ENCODE measurements around the gene ZNF74. TPM values are rescaled to one million over a fixed set of nuclear protein-coding genes. Genes with fewer than 3 reads are reported as not detected.
"Not testable (repeated sequence)": the region's sequence is repeated elsewhere in the genome, so short reads cannot be mapped to it uniquely, and the experiment has no call there.

ZNF74 gene
- total RNA-seq, 4 donors from 2014 or later = 3.0 to 6.9 (median 4.9) TPM

DNA sequence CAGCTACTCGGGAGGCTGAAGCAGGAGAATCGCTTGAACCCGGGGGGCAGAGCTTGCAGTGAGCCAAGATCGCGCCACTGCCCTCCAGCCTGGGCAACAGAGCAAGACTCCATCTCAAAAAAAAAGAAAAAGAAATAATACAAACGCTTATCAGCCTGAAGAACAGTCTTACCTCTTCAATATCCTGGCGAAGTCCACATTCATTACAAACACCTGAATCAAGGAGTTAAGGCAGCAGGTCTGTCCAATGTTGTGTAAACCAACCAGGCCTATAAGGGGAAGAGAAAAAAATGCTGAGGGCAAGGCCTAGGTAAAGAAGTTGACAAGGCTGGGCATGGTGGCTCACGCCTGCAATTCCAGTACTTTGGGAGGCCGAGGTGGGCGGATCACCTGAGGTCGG lies 17.0 kb upstream of the ZNF74 start:
- in situ Hi-C loops (cut with MboI; ENCODE audit: low sequenced_read_pairs in 4 of 4); H3K4me3 ChIP-seq; intact Hi-C loops (cut with DNase I; ENCODE audit: low total_unique reads); H3K27ac ChIP-seq; H3K9me3 ChIP-seq; DNase-seq; H3K27me3 ChIP-seq; H3K4me1 ChIP-seq; ATAC-seq; H3K36me3 ChIP-seq: not testable (repeated sequence)

DNA sequence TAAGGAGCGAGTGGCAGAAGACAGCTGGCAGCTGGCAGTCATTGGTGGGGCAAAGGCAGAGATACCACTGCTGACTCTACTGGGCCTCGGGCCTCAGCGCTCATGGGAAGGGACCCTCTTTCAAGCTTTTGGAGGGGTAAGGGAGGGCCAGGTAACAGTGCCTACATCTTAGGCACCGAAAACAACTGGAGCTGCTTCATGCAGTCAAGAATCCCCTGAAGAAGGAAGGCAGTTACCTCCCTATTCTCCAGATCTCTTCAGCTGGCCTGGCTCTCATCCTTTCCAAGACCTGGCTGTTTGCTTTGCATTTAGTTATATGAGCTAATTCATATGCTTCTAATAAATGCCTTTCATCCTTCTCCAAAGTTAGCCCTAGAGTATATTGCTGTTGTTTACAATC lies 15.8 kb upstream of the ZNF74 start:
- H3K27me3 ChIP-seq = no peaks in the 10 kb centered on the region
- H3K9me3 ChIP-seq = no peaks in the 10 kb centered on the region
- H3K4me3 ChIP-seq = no peak overlapping the region
- ATAC-seq (no peak), DNase-seq (no peak)
- no peaks in the 10 kb centered on the region for H3K36me3 ChIP-seq
- in situ Hi-C loops (cut with MboI; ENCODE audit: low sequenced_read_pairs in 4 of 4) = no loop called here
- H3K4me1 ChIP-seq = no peaks in the 10 kb centered on the region
- TF ChIP-seq, protein P1, sequence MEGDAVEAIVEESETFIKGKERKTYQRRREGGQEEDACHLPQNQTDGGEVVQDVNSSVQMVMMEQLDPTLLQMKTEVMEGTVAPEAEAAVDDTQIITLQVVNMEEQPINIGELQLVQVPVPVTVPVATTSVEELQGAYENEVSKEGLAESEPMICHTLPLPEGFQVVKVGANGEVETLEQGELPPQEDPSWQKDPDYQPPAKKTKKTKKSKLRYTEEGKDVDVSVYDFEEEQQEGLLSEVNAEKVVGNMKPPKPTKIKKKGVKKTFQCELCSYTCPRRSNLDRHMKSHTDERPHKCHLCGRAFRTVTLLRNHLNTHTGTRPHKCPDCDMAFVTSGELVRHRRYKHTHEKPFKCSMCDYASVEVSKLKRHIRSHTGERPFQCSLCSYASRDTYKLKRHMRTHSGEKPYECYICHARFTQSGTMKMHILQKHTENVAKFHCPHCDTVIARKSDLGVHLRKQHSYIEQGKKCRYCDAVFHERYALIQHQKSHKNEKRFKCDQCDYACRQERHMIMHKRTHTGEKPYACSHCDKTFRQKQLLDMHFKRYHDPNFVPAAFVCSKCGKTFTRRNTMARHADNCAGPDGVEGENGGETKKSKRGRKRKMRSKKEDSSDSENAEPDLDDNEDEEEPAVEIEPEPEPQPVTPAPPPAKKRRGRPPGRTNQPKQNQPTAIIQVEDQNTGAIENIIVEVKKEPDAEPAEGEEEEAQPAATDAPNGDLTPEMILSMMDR (IDR thresholded peaks at IDR 0.05 in 4 of 5, conservative IDR thresholded peaks at IDR 0.05 in 1 of 5) = no peak
- no peak for TF ChIP-seq POLR2A (IDR thresholded peaks at IDR 0.05)
- intact Hi-C loops (cut with DNase I; ENCODE audit: low total_unique reads) = no loop called here
- H3K27ac ChIP-seq = no peak overlapping the region

DNA sequence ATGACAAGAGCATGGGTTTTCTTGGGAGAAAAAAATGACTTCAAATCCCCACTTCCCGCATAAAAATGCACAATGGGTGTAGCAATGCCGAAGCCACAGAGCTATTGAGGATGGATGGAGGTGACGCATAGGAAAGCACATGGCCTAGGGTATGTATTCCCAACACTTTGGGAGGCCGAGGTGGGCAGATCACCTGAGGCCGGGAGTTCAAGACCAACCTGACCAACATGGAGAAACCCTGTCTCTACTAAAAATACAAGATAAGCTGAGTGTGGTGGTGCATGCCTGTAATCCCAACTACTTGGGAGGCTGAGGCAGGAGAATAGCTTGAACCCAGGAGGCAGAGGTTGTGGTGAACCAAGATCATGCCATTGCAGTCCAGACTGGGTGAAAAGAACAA lies 15.3 kb upstream of the ZNF74 start:
- DNase-seq; in situ Hi-C loops (cut with MboI; ENCODE audit: low sequenced_read_pairs in 4 of 4); H3K9me3 ChIP-seq; H3K36me3 ChIP-seq; H3K4me3 ChIP-seq; ATAC-seq; H3K27me3 ChIP-seq; intact Hi-C loops (cut with DNase I; ENCODE audit: low total_unique reads); H3K27ac ChIP-seq; H3K4me1 ChIP-seq: not testable (repeated sequence)

DNA sequence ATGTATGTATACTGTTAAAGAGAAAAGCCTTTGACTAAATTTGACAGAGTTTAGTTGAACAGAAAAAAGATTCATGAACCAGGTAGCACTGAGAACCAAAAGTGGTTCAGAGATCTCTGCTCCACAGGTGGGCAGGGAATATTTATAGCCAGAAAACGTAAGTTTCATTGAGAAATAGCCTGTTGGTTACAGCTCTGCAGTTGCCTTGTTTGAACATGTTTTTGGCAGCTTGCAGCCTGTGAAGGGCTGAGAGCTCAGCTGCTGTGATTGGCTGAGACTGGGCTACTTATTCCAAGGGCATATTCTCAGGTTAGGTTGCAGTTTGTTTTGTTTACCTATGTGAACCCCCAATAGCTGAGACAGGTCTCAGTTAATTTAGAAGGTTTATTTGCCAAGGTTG lies 13.5 kb upstream of the ZNF74 start:
- DNase-seq (no peak), ATAC-seq (no peak)
- Histone ChIP-seq H3K9me3 (no peaks in the 10 kb centered on the region), H3K4me1 (no peaks in the 10 kb centered on the region), H3K36me3 (no peaks in the 10 kb centered on the region), H3K4me3 (no peak overlapping the region), H3K27ac (no peak overlapping the region), H3K27me3 (peaks cover 0 to 7% (median 3%) of the 10 kb centered on the region in 3 donors)
- intact Hi-C loops (cut with DNase I; ENCODE audit: low total_unique reads) (no loop called here), in situ Hi-C loops (cut with MboI; ENCODE audit: low sequenced_read_pairs in 4 of 4) (no loop called here)
- TF ChIP-seq, protein P1 (IDR thresholded peaks at IDR 0.05 in 4 of 5, conservative IDR thresholded peaks at IDR 0.05 in 1 of 5) = no peak
- TF ChIP-seq POLR2A (IDR thresholded peaks at IDR 0.05) = no peak

DNA sequence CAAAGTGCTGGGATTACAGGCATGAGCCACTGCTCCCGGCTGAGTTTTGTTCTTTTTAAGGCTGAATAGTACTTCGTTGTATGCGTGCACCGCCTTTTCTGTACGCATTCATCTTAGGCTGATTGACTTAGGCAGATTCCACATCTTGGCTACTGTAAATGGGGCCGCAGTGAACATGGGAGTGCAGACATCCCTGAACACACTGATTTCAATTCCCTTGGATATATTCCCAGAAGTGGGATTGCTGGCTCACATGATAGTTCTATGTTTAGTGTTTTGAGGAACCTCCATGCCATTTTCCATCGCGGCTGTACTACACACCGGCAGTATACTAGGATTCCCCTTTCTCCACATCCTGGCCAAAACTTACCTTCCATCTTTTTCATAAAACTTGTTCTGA lies 10.4 kb upstream of the ZNF74 start:
- H3K36me3 ChIP-seq = no peaks in the 10 kb centered on the region
- H3K9me3 ChIP-seq = no peaks in the 10 kb centered on the region
- in situ Hi-C loops (cut with MboI; ENCODE audit: low sequenced_read_pairs in 4 of 4) = no loop called here

DNA sequence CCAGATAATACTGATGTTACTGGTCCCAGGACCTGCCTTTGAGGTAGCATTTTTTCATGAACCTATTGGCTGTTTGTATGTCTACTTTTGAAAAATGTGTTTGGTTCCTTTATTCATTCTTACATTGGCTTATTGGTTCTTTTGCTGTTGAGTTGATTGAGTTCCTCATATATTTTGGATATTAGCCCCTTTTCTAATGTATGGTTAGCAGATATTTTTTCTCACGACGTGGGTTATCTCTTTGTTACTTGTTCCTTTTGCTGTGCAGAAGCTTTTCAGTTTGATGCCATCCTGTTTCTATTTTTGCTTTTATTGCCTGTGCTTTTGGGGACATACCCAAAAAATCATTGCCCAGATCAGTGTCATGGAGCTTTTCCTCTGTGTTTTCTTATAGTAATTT lies 9.8 kb upstream of the ZNF74 start:
- intact Hi-C loops (cut with DNase I; ENCODE audit: low total_unique reads) = no loop called here
- Histone ChIP-seq H3K9me3 (no peaks in the 10 kb centered on the region), H3K27me3 (peaks cover 0 to 11% (median 7%) of the 10 kb centered on the region in 3 donors), H3K4me3 (no peak overlapping the region), H3K36me3 (no peaks in the 10 kb centered on the region), H3K27ac (no peak overlapping the region), H3K4me1 (no peaks in the 10 kb centered on the region)
- ATAC-seq (no peak), DNase-seq (no peak)
- in situ Hi-C loops (cut with MboI; ENCODE audit: low sequenced_read_pairs in 4 of 4) = no loop called here
- no peak for TF ChIP-seq POLR2A (IDR thresholded peaks at IDR 0.05)
- TF ChIP-seq, protein P1 (IDR thresholded peaks at IDR 0.05 in 4 of 5, conservative IDR thresholded peaks at IDR 0.05 in 1 of 5) = no peak

More for the DNA sequence above, 10.4 kb upstream of the ZNF74 start:
- DNase-seq = no peak
- no peaks in the 10 kb centered on the region for H3K4me1 ChIP-seq
- H3K27me3 ChIP-seq = peaks cover 0 to 11% (median 7%) of the 10 kb centered on the region in 3 donors
- H3K4me3 ChIP-seq = no peak overlapping the region
- TF ChIP-seq, protein P1 (IDR thresholded peaks at IDR 0.05 in 4 of 5, conservative IDR thresholded peaks at IDR 0.05 in 1 of 5) = no peak
- no peak for TF ChIP-seq POLR2A (IDR thresholded peaks at IDR 0.05)
- no peak overlapping the region for H3K27ac ChIP-seq
- no peak for ATAC-seq
- intact Hi-C loops (cut with DNase I; ENCODE audit: low total_unique reads) = no loop called here
